GM10266 (cell line): ENCODE results near the gene ZNF629.
"Not testable (repeated sequence)": the region's sequence is repeated elsewhere in the genome, so short reads cannot be mapped to it uniquely, and the experiment has no call there.

Experiments
- DNase-seq: peaks from one replicate; pipeline ENCODE4 v3.0.0; 2012; ENCODE audit errors: extremely low spot score
- CTCF ChIP-seq: IDR thresholded peaks from 2 replicates; pipeline ENCODE4 v1.5.1; 2012; ENCODE audit warnings: mild to moderate bottlenecking, low read depth; ENCODE audit not compliant: control insufficient read depth, insufficient read depth; ENCODE audit errors: missing control alignments

Gene ZNF629

GRCh38 chr16:30816769-30817168, 29.8 kb upstream of the ZNF629 start:
- no peak for DNase-seq
- no peak for TF ChIP-seq CTCF

GRCh38 chr16:30813821-30814189, 26.8 kb upstream of the ZNF629 start:
- no peak for TF ChIP-seq CTCF
- DNase-seq = no peak

- DNase-seq = not testable (repeated sequence)
Measured at GRCh38 chr16:30809675-30810074, 22.7 kb upstream of the ZNF629 start.

- not testable (repeated sequence) for DNase-seq
Measured at GRCh38 chr16:30808890-30809426, 22.0 kb upstream of the ZNF629 start.

GRCh38 chr16:30808146-30808545, 21.1 kb upstream of the ZNF629 start:
- DNase-seq = no peak
- no peak for TF ChIP-seq CTCF

GRCh38 chr16:30805370-30806169, 18.6 kb upstream of the ZNF629 start:
- DNase-seq = no peak
- TF ChIP-seq CTCF = no peak

- TF ChIP-seq CTCF = no peak
- DNase-seq = no peak
Measured at GRCh38 chr16:30805056-30805369, 18.0 kb upstream of the ZNF629 start.

- TF ChIP-seq CTCF = no peak
- no peak for DNase-seq
Measured at GRCh38 chr16:30802936-30803335, 15.9 kb upstream of the ZNF629 start.
